PC-9 (cell line): Measurements from ENCODE around the gene S100B.

Experiments
- CTCF ChIP-seq: fragments of 200-600 bp; sonication (generic); conservative IDR thresholded peaks from 2 replicates; pipeline ENCODE4 v1.6.1; 2017; ENCODE audit warnings: mixed run types, antibody characterized with exemption, mild to moderate bottlenecking, moderate library complexity
- EZH2 ChIP-seq: fragments of 200-600 bp; sonication (generic); IDR thresholded peaks from 2 replicates; pipeline ENCODE4 v1.8.0; 2017; ENCODE audit warnings: antibody characterized with exemption, low read depth

- no peak for TF ChIP-seq CTCF
- no peak for TF ChIP-seq EZH2
These were observed 20.9 kb upstream of the S100B start for GRCh38 chr21:46625759-46626158.
